GM11168 (cell line): Measurements from ENCODE around the gene DCP2.

Experiments used
- in situ Hi-C: fragments of 300-500 bp; cut with MboI; formaldehyde crosslinking; loops from one replicate; pipeline ENCODE4 v1.12.0; 2022; ENCODE audit warnings: low sequenced_read_pairs; ENCODE audit not compliant: unreplicated experiment

Gene DCP2

GRCh38 chr5:112965733-112966306, 10.8 kb upstream of the DCP2 start:
- in situ Hi-C loops: loop anchor here (5.0 kb wide), 1 partner anchor 54 kb away; no protein-coding TSS in a partner anchor

- in situ Hi-C loops: loop anchor here (5.0 kb wide), 1 partner anchor 55 kb away; no protein-coding TSS in a partner anchor
Measured at GRCh38 chr5:112967520-112968083, 9.0 kb upstream of the DCP2 start.

GRCh38 chr5:112968411-112969106, 8.0 kb upstream of the DCP2 start:
- in situ Hi-C loops: loop anchor here (5.0 kb wide), 1 partner anchor 56 kb away; no protein-coding TSS in a partner anchor

GRCh38 chr5:112971276-112971675, 5.3 kb upstream of the DCP2 start:
- in situ Hi-C loops: no loop called here

GRCh38 chr5:112973036-112973435, 3.6 kb upstream of the DCP2 start:
- in situ Hi-C loops: no loop called here

- in situ Hi-C loops: no loop called here
Measured at GRCh38 chr5:112973904-112974303, 2.7 kb upstream of the DCP2 start.

GRCh38 chr5:112974901-112975300, 1.7 kb upstream of the DCP2 start:
- in situ Hi-C loops: no loop called here

GRCh38 chr5:112975721-112976431, 722 bp upstream of the DCP2 start:
- in situ Hi-C loops: no loop called here

GRCh38 chr5:112977440-112977861, 853 bp downstream of the DCP2 start:
- in situ Hi-C loops: no loop called here

GRCh38 chr5:112978836-112979235, 2.2 kb downstream of the DCP2 start:
- in situ Hi-C loops: no loop called here

GRCh38 chr5:112979723-112980122, 3.1 kb downstream of the DCP2 start:
- in situ Hi-C loops: no loop called here

- in situ Hi-C loops: no loop called here
Measured at GRCh38 chr5:112983363-112983762, 6.8 kb downstream of the DCP2 start.

GRCh38 chr5:112986224-112986623, 9.6 kb downstream of the DCP2 start:
- in situ Hi-C loops: no loop called here

GRCh38 chr5:112995764-112996618, 19.4 kb downstream of the DCP2 start:
- in situ Hi-C loops: no loop called here

GRCh38 chr5:112996830-112997374, 20.3 kb downstream of the DCP2 start:
- in situ Hi-C loops: no loop called here

- in situ Hi-C loops: no loop called here
Measured at GRCh38 chr5:112998296-112998695, 21.7 kb downstream of the DCP2 start.

GRCh38 chr5:113000466-113000865, 23.9 kb downstream of the DCP2 start:
- in situ Hi-C loops: no loop called here

GRCh38 chr5:113002423-113002822, 25.8 kb downstream of the DCP2 start:
- in situ Hi-C loops: no loop called here

GRCh38 chr5:113003763-113004162, 27.2 kb downstream of the DCP2 start:
- in situ Hi-C loops: no loop called here

- in situ Hi-C loops: no loop called here
Measured at GRCh38 chr5:113005454-113005853, 28.9 kb downstream of the DCP2 start.
